HCT116 (cell line): ENCODE results near the gene SHOC2. TPM values are rescaled to one million over a fixed set of nuclear protein-coding genes. Genes with fewer than 3 reads are reported as not detected.

Source experiments
- ATAC-seq: fragments of 200-7000 bp; cut with Tn5 transposase; 2 replicates; pipeline ENCODE4 v1.9.1; 2020; ENCODE audit warnings: mild to moderate bottlenecking, moderate library complexity
- BruUV-seq: library from RNA; stranded (reverse); fragments of 400-500 nt; replicated peaks from 2 replicates; lab custom pipeline; 2021; lab: Mats Ljungman, UMichigan
- CTCF ChIA-PET: fragments of 300-600 bp; sonication (Branson Sonifier 250); formaldehyde crosslinking; loops from one replicate; lab custom pipeline; 2021; ENCODE audit warnings: antibody characterized with exemption; lab: Charles Lee
- POLR2A ChIA-PET: fragments of 300-600, 350-600 bp; sonication (Branson Sonifier 250); formaldehyde crosslinking; loops from one replicate; lab custom pipeline; 2021; ENCODE audit warnings: antibody characterized with exemption; lab: Charles Lee
- RAD21 ChIA-PET, 2 experiments: fragments of 300-600 bp; sonication (Branson Sonifier 250); formaldehyde crosslinking; loops; one replicate each; lab custom pipeline; 2023; ENCODE audit warnings: low total read pairs in 2 of 2; ENCODE audit not compliant: uncharacterized antibody in 2 of 2, unreplicated experiment in 2 of 2, low non-redundant PET in 1 of 2; lab: Charles Lee
- DNase-seq: peaks from one replicate; pipeline ENCODE4 v3.0.0-alpha.2; 2010; ENCODE audit warnings: low read depth, low spot score
- H2AFZ ChIP-seq: fragments of 200-600 bp; shearing (Covaris generic), sonication (generic); 2 replicates; pipeline ENCODE4 v1.6.1; 2017; ENCODE audit warnings: low read depth, mixed run types, mixed read lengths, antibody characterized with exemption, low read length; ENCODE audit not compliant: poor library complexity, severe bottlenecking
- H3K27ac ChIP-seq: 2 replicates; pipeline ENCODE4 v1.5.1; 2012; ENCODE audit warnings: low read depth, low read length
- H3K27me3 ChIP-seq: fragments of 200-600 bp; sonication (generic); 2 replicates; pipeline ENCODE4 v1.6.1; 2016; ENCODE audit warnings: mixed run types, low read length, mixed read lengths; ENCODE audit not compliant: insufficient read depth
- H3K36me3 ChIP-seq, 2 experiments: fragments of 200-500 bp in 1 of 2; fragments of 200-600 bp in 1 of 2; sonication (Bioruptor generic) in 1 of 2; sonication (generic) in 1 of 2; 2 replicates each; pipeline versions ENCODE4 v1.5.1 to v1.6.1; 2014 to 2016; ENCODE audit warnings: low read length in 2 of 2, inconsistent platforms in 1 of 2, mixed read lengths in 1 of 2, mixed run types in 1 of 2; ENCODE audit not compliant: insufficient read depth in 2 of 2, control insufficient read depth in 1 of 2
- H3K4me1 ChIP-seq, 2 experiments: fragments of 200-600 bp in 1 of 2; sonication (generic) in 1 of 2; 2 replicates each; pipeline versions ENCODE4 v1.5.1 to v1.6.1; 2012 to 2017; ENCODE audit warnings: low read length in 2 of 2, inconsistent platforms in 1 of 2, mild to moderate bottlenecking in 1 of 2, mixed read lengths in 1 of 2, mixed run types in 1 of 2, moderate library complexity in 1 of 2; ENCODE audit not compliant: insufficient read depth in 2 of 2, control insufficient read depth in 1 of 2
- H3K4me2 ChIP-seq: fragments of 200-600 bp; sonication (generic); 2 replicates; pipeline ENCODE4 v1.6.1; 2017; ENCODE audit warnings: mixed run types, low read length, mixed read lengths
- H3K4me3 ChIP-seq, 2 experiments: fragments of 200-600 bp in 1 of 2; sonication (generic) in 1 of 2; replicated peaks in 1 of 2; 2 replicates each; pipeline ENCODE4 v1.5.1; 2011 to 2016; ENCODE audit warnings: low read length in 2 of 2, control low read depth in 1 of 2, low read depth in 1 of 2, mild to moderate bottlenecking in 1 of 2, mixed read lengths in 1 of 2, mixed run types in 1 of 2
- H3K79me2 ChIP-seq: fragments of 200-600 bp; sonication (generic); 2 replicates; pipeline ENCODE4 v1.6.1; 2017; ENCODE audit warnings: mild to moderate bottlenecking, mixed run types, low read length, moderate library complexity, mixed read lengths; ENCODE audit not compliant: insufficient read depth
- H3K9ac ChIP-seq: fragments of 200-600 bp; sonication (generic); 2 replicates; pipeline ENCODE4 v1.6.1; 2016; ENCODE audit warnings: low read length, mixed read lengths
- H3K9me2 ChIP-seq: fragments of 200-600 bp; sonication (generic), shearing (Covaris generic); 2 replicates; pipeline ENCODE4 v1.6.1; 2017; ENCODE audit warnings: mixed run types, mild to moderate bottlenecking, moderate library complexity; ENCODE audit not compliant: insufficient read depth
- H3K9me3 ChIP-seq, 2 experiments: fragments of 200-500 bp in 1 of 2; fragments of 200-600 bp in 1 of 2; sonication (Bioruptor generic) in 1 of 2; sonication (generic) in 1 of 2; 2 replicates each; pipeline ENCODE4 v1.6.1; 2014 to 2017; ENCODE audit warnings: low read length in 2 of 2, mixed read lengths in 2 of 2, inconsistent platforms in 1 of 2, low read depth in 1 of 2, mild to moderate bottlenecking in 1 of 2, mixed run types in 1 of 2, moderate library complexity in 1 of 2; ENCODE audit not compliant: control insufficient read depth in 1 of 2, insufficient read depth in 1 of 2
- H4K20me1 ChIP-seq: fragments of 200-600 bp; sonication (generic), shearing (Covaris generic); 2 replicates; pipeline ENCODE4 v1.6.1; 2017; ENCODE audit warnings: mixed run types, mild to moderate bottlenecking, moderate library complexity; ENCODE audit not compliant: insufficient read depth
- ATF3 ChIP-seq: IDR thresholded peaks from 2 replicates; pipeline ENCODE4 v1.6.1; 2012
- CBX3 ChIP-seq: IDR thresholded peaks from 2 replicates; pipeline ENCODE4 v1.6.1; 2012; ENCODE audit warnings: low read depth
- CEBPB ChIP-seq: IDR thresholded peaks from 2 replicates; pipeline ENCODE4 v1.6.1; 2012; ENCODE audit warnings: low read depth
- EGR1 ChIP-seq: IDR thresholded peaks from 2 replicates; pipeline ENCODE4 v1.6.1; 2012; ENCODE audit warnings: low read depth
- ELF1 ChIP-seq: IDR thresholded peaks from 2 replicates; pipeline ENCODE4 v1.6.1; 2012; ENCODE audit warnings: low read depth, borderline replicate concordance
- EZH2 ChIP-seq: fragments of 200-600 bp; sonication (generic); IDR thresholded peaks from 2 replicates; pipeline ENCODE4 v1.6.1; 2017; ENCODE audit warnings: antibody characterized with exemption, mixed run types
- EZH2phosphoT487 ChIP-seq: fragments of 200-600 bp; IDR thresholded peaks from 2 replicates; pipeline ENCODE4 v1.6.1; 2018; ENCODE audit warnings: antibody characterized with exemption, borderline replicate concordance
- JUND ChIP-seq: IDR thresholded peaks from 2 replicates; pipeline ENCODE4 v1.6.1; 2012
- POLR2A ChIP-seq: IDR thresholded peaks from 2 replicates; pipeline ENCODE4 v1.7.0; 2011; ENCODE audit warnings: borderline replicate concordance; ENCODE audit not compliant: insufficient read depth, insufficient read length; ENCODE audit errors: extremely low read depth
- POLR2AphosphoS5 ChIP-seq: IDR thresholded peaks from 2 replicates; pipeline ENCODE4 v1.6.1; 2011; ENCODE audit warnings: mild to moderate bottlenecking, low read depth, low read length, moderate library complexity
- RAD21 ChIP-seq: IDR thresholded peaks from 2 replicates; pipeline ENCODE4 v1.6.1; 2012; ENCODE audit warnings: low read depth, mild to moderate bottlenecking
- SIN3A ChIP-seq: IDR thresholded peaks from 2 replicates; pipeline ENCODE4 v1.6.1; 2012; ENCODE audit warnings: low read depth
- SP1 ChIP-seq: IDR thresholded peaks from 2 replicates; pipeline ENCODE4 v1.6.1; 2012; ENCODE audit warnings: low read depth
- SRF ChIP-seq: IDR thresholded peaks from 2 replicates; pipeline ENCODE4 v1.6.1; 2012; ENCODE audit warnings: low read depth
- YY1 ChIP-seq: IDR thresholded peaks from 2 replicates; pipeline ENCODE4 v1.6.1; 2011; ENCODE audit warnings: low read length, low read depth, moderate library complexity, mild to moderate bottlenecking; ENCODE audit not compliant: insufficient replicate concordance; ENCODE audit errors: extremely low read depth
- ZNF274 ChIP-seq: fragments of 200-500 bp; sonication (Bioruptor generic); IDR thresholded peaks from 2 replicates; pipeline ENCODE4 v1.6.1; 2014; ENCODE audit warnings: mild to moderate bottlenecking, low read depth, low read length, inconsistent platforms
- intact Hi-C: fragments of 100-400 bp; cut with micrococcal nuclease; formaldehyde crosslinking; loops from 2 replicates; pipeline ENCODE4 v1.10.0; 2022
- total RNA-seq: library from RNA; stranded (reverse); gene quantifications from one replicate; pipeline ENCODE4 v1.2.1, GENCODE V29; 2021; ENCODE audit not compliant: unreplicated experiment
- TF ChIP-seq, protein P1 (sequence below): IDR thresholded peaks from 2 replicates; pipeline ENCODE4 v1.6.1; 2012
- TF ChIP-seq, protein P2 (sequence below), 3 experiments: fragments of 200-600 bp in 1 of 3; sonication (generic) in 1 of 3; IDR thresholded peaks in 2 of 3; conservative IDR thresholded peaks in 1 of 3; 2 replicates each; pipeline ENCODE4 v1.5.1; 2012 to 2017; ENCODE audit warnings: low read depth in 2 of 3, low read length in 2 of 3, antibody characterized with exemption in 1 of 3, borderline replicate concordance in 1 of 3, control low read depth in 1 of 3, mild to moderate bottlenecking in 1 of 3, mixed read lengths in 1 of 3, mixed run types in 1 of 3, moderate library complexity in 1 of 3; ENCODE audit not compliant: insufficient read depth in 1 of 3
- TF ChIP-seq, protein P3 (sequence below): IDR thresholded peaks from 2 replicates; pipeline ENCODE4 v1.6.1; 2012; ENCODE audit warnings: low read depth

Gene SHOC2
- total RNA-seq, 1 experiment from 2014 or later, result 39.5 TPM

DNA sequence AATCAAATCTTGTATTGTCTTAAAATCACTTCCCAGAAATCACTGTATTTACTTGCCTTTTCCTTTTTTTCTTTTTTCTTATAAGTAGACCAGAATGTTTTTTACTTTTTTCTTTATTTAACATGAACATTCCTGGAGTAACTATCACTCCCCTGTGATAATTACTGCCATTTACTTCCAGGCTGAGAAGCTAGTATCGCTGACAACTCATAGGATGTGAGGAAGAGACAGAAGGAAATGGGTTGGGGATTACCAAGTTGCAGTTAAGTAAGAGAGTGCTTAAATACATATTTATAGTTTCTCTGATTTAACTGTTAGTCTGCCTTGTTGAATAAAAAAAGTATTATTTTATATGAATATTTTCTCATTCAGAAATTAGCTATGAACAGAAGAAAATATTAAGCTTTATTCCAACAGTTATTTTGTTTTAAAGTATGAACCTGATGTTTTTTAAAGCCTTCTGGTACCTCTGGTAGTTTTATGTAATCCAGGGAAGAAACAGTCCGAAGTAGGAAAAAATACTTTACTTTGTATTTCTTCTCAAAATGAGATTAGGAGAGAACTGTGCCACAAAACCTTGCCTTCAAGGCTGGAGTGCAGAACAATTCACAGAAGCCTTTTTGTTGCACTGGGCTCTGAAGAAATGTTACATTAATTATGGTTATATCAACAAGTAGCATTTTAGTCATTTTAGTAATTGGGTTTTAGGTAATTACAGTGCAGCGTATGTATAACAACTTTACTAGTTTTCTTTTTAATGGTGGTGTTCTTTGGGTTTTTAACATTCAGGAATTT is 72.8 kb downstream of the SHOC2 start (continued):
- TF ChIP-seq ELF1, result no peak
- no peak for TF ChIP-seq EZH2
- no peak for TF ChIP-seq YY1
- TF ChIP-seq ATF3, result no peak

- ChIA-PET POLR2A (no interaction called here), RAD21 (no interaction called here), CTCF (no interaction called here)
- H4K20me1 ChIP-seq, result peaks cover 3% of the 10 kb centered on the region; the same call in 1 of the 2 replicates
- H3K9ac ChIP-seq, result no peak overlapping the region
- H3K36me3 ChIP-seq, result no peaks in the 10 kb centered on the region
- intact Hi-C loops, result no loop called here
- H2AFZ ChIP-seq, result no peak overlapping the region
- no TSS peak for BruUV-seq
- H3K27ac ChIP-seq, result no peak overlapping the region
- H3K4me3 ChIP-seq, result no peak overlapping the region
- no peaks in the 10 kb centered on the region for H3K27me3 ChIP-seq
- H3K9me2 ChIP-seq, result no peaks in the 10 kb centered on the region
- no peak for ATAC-seq
- H3K9me3 ChIP-seq, result no peaks in the 10 kb centered on the region
- no peak for DNase-seq
- H3K4me1 ChIP-seq, result no peaks in the 10 kb centered on the region
- H3K79me2 ChIP-seq, result peaks cover 3% of the 10 kb centered on the region; the same call in 1 of the 2 replicates
- H3K4me2 ChIP-seq, result no peak overlapping the region
- TF ChIP-seq RAD21 (no peak), JUND (no peak), SP1 (no peak), SIN3A (no peak), EGR1 (no peak), EZH2 (no peak), POLR2A (no peak), ZNF274 (no peak), CEBPB (no peak), ATF3 (no peak), EZH2phosphoT487 (no peak), POLR2AphosphoS5 (no peak), SRF (no peak), CBX3 (no peak)
- TF ChIP-seq, protein P1, sequence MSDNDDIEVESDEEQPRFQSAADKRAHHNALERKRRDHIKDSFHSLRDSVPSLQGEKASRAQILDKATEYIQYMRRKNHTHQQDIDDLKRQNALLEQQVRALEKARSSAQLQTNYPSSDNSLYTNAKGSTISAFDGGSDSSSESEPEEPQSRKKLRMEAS, result no peak
- TF ChIP-seq, protein P2, sequence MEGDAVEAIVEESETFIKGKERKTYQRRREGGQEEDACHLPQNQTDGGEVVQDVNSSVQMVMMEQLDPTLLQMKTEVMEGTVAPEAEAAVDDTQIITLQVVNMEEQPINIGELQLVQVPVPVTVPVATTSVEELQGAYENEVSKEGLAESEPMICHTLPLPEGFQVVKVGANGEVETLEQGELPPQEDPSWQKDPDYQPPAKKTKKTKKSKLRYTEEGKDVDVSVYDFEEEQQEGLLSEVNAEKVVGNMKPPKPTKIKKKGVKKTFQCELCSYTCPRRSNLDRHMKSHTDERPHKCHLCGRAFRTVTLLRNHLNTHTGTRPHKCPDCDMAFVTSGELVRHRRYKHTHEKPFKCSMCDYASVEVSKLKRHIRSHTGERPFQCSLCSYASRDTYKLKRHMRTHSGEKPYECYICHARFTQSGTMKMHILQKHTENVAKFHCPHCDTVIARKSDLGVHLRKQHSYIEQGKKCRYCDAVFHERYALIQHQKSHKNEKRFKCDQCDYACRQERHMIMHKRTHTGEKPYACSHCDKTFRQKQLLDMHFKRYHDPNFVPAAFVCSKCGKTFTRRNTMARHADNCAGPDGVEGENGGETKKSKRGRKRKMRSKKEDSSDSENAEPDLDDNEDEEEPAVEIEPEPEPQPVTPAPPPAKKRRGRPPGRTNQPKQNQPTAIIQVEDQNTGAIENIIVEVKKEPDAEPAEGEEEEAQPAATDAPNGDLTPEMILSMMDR (IDR thresholded peaks at IDR 0.05 in 2 of 3, conservative IDR thresholded peaks at IDR 0.05 in 1 of 3; ENCODE audit: borderline replicate concordance in 1 of 3, insufficient read depth in 1 of 3, low read depth in 2 of 3, low read length in 2 of 3), result no peak
- TF ChIP-seq, protein P3, sequence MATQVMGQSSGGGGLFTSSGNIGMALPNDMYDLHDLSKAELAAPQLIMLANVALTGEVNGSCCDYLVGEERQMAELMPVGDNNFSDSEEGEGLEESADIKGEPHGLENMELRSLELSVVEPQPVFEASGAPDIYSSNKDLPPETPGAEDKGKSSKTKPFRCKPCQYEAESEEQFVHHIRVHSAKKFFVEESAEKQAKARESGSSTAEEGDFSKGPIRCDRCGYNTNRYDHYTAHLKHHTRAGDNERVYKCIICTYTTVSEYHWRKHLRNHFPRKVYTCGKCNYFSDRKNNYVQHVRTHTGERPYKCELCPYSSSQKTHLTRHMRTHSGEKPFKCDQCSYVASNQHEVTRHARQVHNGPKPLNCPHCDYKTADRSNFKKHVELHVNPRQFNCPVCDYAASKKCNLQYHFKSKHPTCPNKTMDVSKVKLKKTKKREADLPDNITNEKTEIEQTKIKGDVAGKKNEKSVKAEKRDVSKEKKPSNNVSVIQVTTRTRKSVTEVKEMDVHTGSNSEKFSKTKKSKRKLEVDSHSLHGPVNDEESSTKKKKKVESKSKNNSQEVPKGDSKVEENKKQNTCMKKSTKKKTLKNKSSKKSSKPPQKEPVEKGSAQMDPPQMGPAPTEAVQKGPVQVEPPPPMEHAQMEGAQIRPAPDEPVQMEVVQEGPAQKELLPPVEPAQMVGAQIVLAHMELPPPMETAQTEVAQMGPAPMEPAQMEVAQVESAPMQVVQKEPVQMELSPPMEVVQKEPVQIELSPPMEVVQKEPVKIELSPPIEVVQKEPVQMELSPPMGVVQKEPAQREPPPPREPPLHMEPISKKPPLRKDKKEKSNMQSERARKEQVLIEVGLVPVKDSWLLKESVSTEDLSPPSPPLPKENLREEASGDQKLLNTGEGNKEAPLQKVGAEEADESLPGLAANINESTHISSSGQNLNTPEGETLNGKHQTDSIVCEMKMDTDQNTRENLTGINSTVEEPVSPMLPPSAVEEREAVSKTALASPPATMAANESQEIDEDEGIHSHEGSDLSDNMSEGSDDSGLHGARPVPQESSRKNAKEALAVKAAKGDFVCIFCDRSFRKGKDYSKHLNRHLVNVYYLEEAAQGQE, result no peak
Observed at GRCh38 chr10:110993024-110993693, 73.8 kb downstream of the SHOC2 start.
